Neuronal stem cell (in vitro differentiated cells): ENCODE measurements around the gene CCDC192.
"Not testable (repeated sequence)": the region's sequence is repeated elsewhere in the genome, so short reads cannot be mapped to it uniquely, and the experiment has no call there.

Experiments used
- DNase-seq: peaks from one replicate; pipeline ENCODE4 v3.0.0-alpha.2; 2013; ENCODE audit warnings: low spot score
- H2AFZ ChIP-seq: one replicate; pipeline ENCODE4 v1.6.1; 2013; ENCODE audit warnings: mild to moderate bottlenecking, low read length, inconsistent platforms
- H2AK5ac ChIP-seq: 2 replicates; pipeline ENCODE4 v1.6.1; 2013; ENCODE audit warnings: low read depth, mild to moderate bottlenecking, inconsistent platforms, low read length, moderate library complexity, mixed read lengths
- H2BK120ac ChIP-seq: 2 replicates; pipeline ENCODE4 v1.6.1; 2013; ENCODE audit warnings: low read depth, mild to moderate bottlenecking, inconsistent platforms, low read length, moderate library complexity, mixed read lengths
- H2BK12ac ChIP-seq: one replicate; pipeline ENCODE4 v1.6.1; 2013; ENCODE audit warnings: low read length, inconsistent platforms
- H2BK15ac ChIP-seq: 2 replicates; pipeline ENCODE4 v1.6.1; 2013; ENCODE audit warnings: mild to moderate bottlenecking, low read length, inconsistent platforms, mixed read lengths
- H2BK5ac ChIP-seq: one replicate; pipeline ENCODE4 v1.6.1; 2013; ENCODE audit warnings: inconsistent platforms, mild to moderate bottlenecking, low read length, moderate library complexity
- H3K14ac ChIP-seq: one replicate; pipeline ENCODE4 v1.6.1; 2013; ENCODE audit warnings: low read length, inconsistent platforms
- H3K18ac ChIP-seq: 2 replicates; pipeline ENCODE4 v1.6.1; 2013; ENCODE audit warnings: low read length, inconsistent platforms
- H3K23ac ChIP-seq: 2 replicates; pipeline ENCODE4 v1.6.1; 2013; ENCODE audit warnings: low read depth, mild to moderate bottlenecking, mixed read lengths, low read length, inconsistent platforms; ENCODE audit not compliant: poor library complexity
- H3K27ac ChIP-seq: replicated peaks from 3 replicates; pipeline ENCODE4 v1.5.1; 2013; ENCODE audit warnings: low read length, inconsistent platforms
- H3K27me3 ChIP-seq, 3 experiments: 2 replicates each; pipeline ENCODE4 v1.6.1; 2013; ENCODE audit warnings: low read length in 3 of 3, mild to moderate bottlenecking in 2 of 3, inconsistent platforms in 1 of 3, low read depth in 1 of 3, mixed read lengths in 1 of 3, moderate library complexity in 1 of 3; ENCODE audit not compliant: control insufficient read depth in 3 of 3, insufficient read depth in 3 of 3
- H3K36me3 ChIP-seq, 2 donors: replicated peaks in 1 of 2; 2 replicates each; pipeline ENCODE4 v1.6.1; 2013; ENCODE audit warnings: low read length in 2 of 2; ENCODE audit not compliant: control insufficient read depth in 2 of 2, insufficient read depth in 2 of 2
- H3K4ac ChIP-seq: 2 replicates; pipeline ENCODE4 v1.6.1; 2013; ENCODE audit warnings: inconsistent platforms, mild to moderate bottlenecking, low read length, moderate library complexity
- H3K4me1 ChIP-seq, 2 donors: 1 replicate in 1 of 2; 2 replicates in 1 of 2; pipeline ENCODE4 v1.6.1; 2013; ENCODE audit warnings: low read length in 2 of 2, low read depth in 1 of 2; ENCODE audit not compliant: control insufficient read depth in 2 of 2, insufficient read depth in 1 of 2
- H3K4me2 ChIP-seq: one replicate; pipeline ENCODE4 v1.6.1; 2013; ENCODE audit warnings: mild to moderate bottlenecking, low read length, inconsistent platforms; ENCODE audit not compliant: insufficient read depth, poor library complexity, severe bottlenecking
- H3K4me3 ChIP-seq, 2 donors: 2 replicates each; pipeline ENCODE4 v1.5.1; 2013; ENCODE audit warnings: low read length in 2 of 2, mild to moderate bottlenecking in 2 of 2, inconsistent platforms in 1 of 2, moderate library complexity in 1 of 2
- H3K79me1 ChIP-seq: one replicate; pipeline ENCODE4 v1.6.1; 2013; ENCODE audit warnings: low read depth, mild to moderate bottlenecking, inconsistent platforms, low read length, moderate library complexity
- H3K9ac ChIP-seq: one replicate; pipeline ENCODE4 v1.6.1; 2013; ENCODE audit warnings: mild to moderate bottlenecking, low read depth, low read length, inconsistent platforms; ENCODE audit not compliant: poor library complexity
- H3K9me3 ChIP-seq, 2 donors: replicated peaks in 1 of 2; 2 replicates each; pipeline versions ENCODE3 to v1.6.1; 2013; ENCODE audit warnings: low read length in 2 of 2, mild to moderate bottlenecking in 2 of 2, inconsistent platforms in 1 of 2, low read depth in 1 of 2, mixed read lengths in 1 of 2, moderate library complexity in 1 of 2; ENCODE audit not compliant: control insufficient read depth in 2 of 2, insufficient read depth in 1 of 2
- H4K8ac ChIP-seq: one replicate; pipeline ENCODE4 v1.6.1; 2013; ENCODE audit warnings: low read depth, mild to moderate bottlenecking, inconsistent platforms, low read length, moderate library complexity
- H4K91ac ChIP-seq: one replicate; pipeline ENCODE4 v1.6.1; 2013; ENCODE audit warnings: low read length, low read depth, mild to moderate bottlenecking, inconsistent platforms; ENCODE audit not compliant: poor library complexity
- WGBS, 2 donors: extraction: QIAGEN DNeasy Blood & Tissue Kit; methylation state at CpG; one replicate each; pipeline ENCODE4 v1.1.7; 2013; ENCODE audit warnings: missing lambda C conversion rate in 2 of 2, mixed read lengths in 1 of 2; ENCODE audit not compliant: insufficient read length in 2 of 2, insufficient replicate concordance in 1 of 2; ENCODE audit errors: extremely low coverage in 2 of 2; 5-methylcytosine and 5-hydroxymethylcytosine counted together

CCDC192 gene

GRCh38 chr5:127723571-127723970 is 20.4 kb downstream of the CCDC192 start:
- no peak overlapping the region for H3K27ac ChIP-seq
- H3K23ac ChIP-seq, result no peak overlapping the region
- no peak overlapping the region for H2BK120ac ChIP-seq
- no peak overlapping the region for H4K91ac ChIP-seq
- no peak overlapping the region for H3K4ac ChIP-seq
- no peak overlapping the region for H2AFZ ChIP-seq
- DNase-seq, result no peak
- H3K9me3 ChIP-seq, result peaks cover 3 to 5% of the 10 kb centered on the region in 2 donors
- H3K4me1 ChIP-seq, result peaks cover 0 to 3% of the 10 kb centered on the region in 2 donors
- no peaks in the 10 kb centered on the region for H3K36me3 ChIP-seq
- no peak overlapping the region for H2BK15ac ChIP-seq
- WGBS, 2 donors, result no CpG with 5 or more reads among the region's 2 CpGs
- H2BK12ac ChIP-seq, result no peak overlapping the region
- H3K79me1 ChIP-seq, result no peaks in the 10 kb centered on the region
- no peak overlapping the region for H4K8ac ChIP-seq
- no peak overlapping the region for H3K14ac ChIP-seq
- no peaks in the 10 kb centered on the region for H3K27me3 ChIP-seq
- H3K4me3 ChIP-seq, result no peak overlapping the region
- no peak overlapping the region for H3K18ac ChIP-seq
- H3K9ac ChIP-seq, result no peak overlapping the region
- H3K4me2 ChIP-seq, result no peak overlapping the region
- no peak overlapping the region for H2BK5ac ChIP-seq
- no peak overlapping the region for H2AK5ac ChIP-seq

- WGBS, 2 donors, result no CpG with 5 or more reads among the region's 1 CpG
- Histone ChIP-seq H3K4me3 (no peak overlapping the region), H3K27me3 (no peaks in the 10 kb centered on the region), H4K91ac (no peak overlapping the region), H3K79me1 (no peaks in the 10 kb centered on the region), H3K23ac (no peak overlapping the region), H3K27ac (no peak overlapping the region), H2AFZ (no peak overlapping the region), H2BK15ac (no peak overlapping the region), H4K8ac (no peak overlapping the region), H3K9me3 (peaks cover 2 to 3% of the 10 kb centered on the region in 2 donors), H2AK5ac (no peak overlapping the region), H3K14ac (no peak overlapping the region), H3K4ac (no peak overlapping the region), H3K36me3 (no peaks in the 10 kb centered on the region), H3K4me2 (no peak overlapping the region), H3K18ac (no peak overlapping the region), H2BK12ac (no peak overlapping the region), H3K4me1 (peaks cover 0 to 3% of the 10 kb centered on the region in 2 donors), H2BK120ac (no peak overlapping the region), H2BK5ac (no peak overlapping the region), H3K9ac (no peak overlapping the region)
- DNase-seq, result no peak
These were observed 22.5 kb downstream of the CCDC192 start for GRCh38 chr5:127725673-127726072.

- no peak overlapping the region for H2BK12ac ChIP-seq
- H3K27ac ChIP-seq, result no peak overlapping the region
- no peak for DNase-seq
- H3K4me3 ChIP-seq, result no peak overlapping the region
- no peak overlapping the region for H2BK15ac ChIP-seq
- no CpG with 5 or more reads among the region's 1 CpG for WGBS, 2 donors
- no peak overlapping the region for H3K18ac ChIP-seq
- no peaks in the 10 kb centered on the region for H3K9me3 ChIP-seq
- H3K4me2 ChIP-seq, result no peak overlapping the region
- no peaks in the 10 kb centered on the region for H3K79me1 ChIP-seq
- H2BK120ac ChIP-seq, result no peak overlapping the region
- no peaks in the 10 kb centered on the region for H3K4me1 ChIP-seq
- no peak overlapping the region for H3K23ac ChIP-seq
- no peak overlapping the region for H2AK5ac ChIP-seq
- H3K4ac ChIP-seq, result no peak overlapping the region
- no peak overlapping the region for H2BK5ac ChIP-seq
- H3K27me3 ChIP-seq, result no peaks in the 10 kb centered on the region
- H3K36me3 ChIP-seq, result no peaks in the 10 kb centered on the region
- no peak overlapping the region for H4K8ac ChIP-seq
- no peak overlapping the region for H3K14ac ChIP-seq
- H4K91ac ChIP-seq, result no peak overlapping the region
- H3K9ac ChIP-seq, result no peak overlapping the region
- no peak overlapping the region for H2AFZ ChIP-seq
These were observed 29.8 kb downstream of the CCDC192 start for GRCh38 chr5:127732963-127733362.

- not testable (repeated sequence) for H3K36me3 ChIP-seq, H3K79me1 ChIP-seq, H2BK120ac ChIP-seq, H3K27ac ChIP-seq, H2BK15ac ChIP-seq, H3K4me1 ChIP-seq, H4K8ac ChIP-seq, H3K4me3 ChIP-seq, H4K91ac ChIP-seq, H3K4ac ChIP-seq, H3K9me3 ChIP-seq, H3K14ac ChIP-seq, H2AK5ac ChIP-seq, H2BK5ac ChIP-seq, H3K4me2 ChIP-seq, DNase-seq, H3K23ac ChIP-seq, H2BK12ac ChIP-seq, H3K9ac ChIP-seq, H3K18ac ChIP-seq, H3K27me3 ChIP-seq
- H2AFZ ChIP-seq, result peak overlapping the region; percentile 76
- no CpG with 5 or more reads among the region's 14 CpGs for WGBS, 2 donors
These were observed 36.2 kb downstream of the CCDC192 start for GRCh38 chr5:127739348-127739747.
